Stimulated activated naive CD4-positive, alpha-beta T cell treated with Interleukin-2 at 50 U/mL for 16 hours (primary cell): ENCODE measurements around the gene CEACAM6.
A peak's percentile ranks its signal among the peaks of the same experiment; 100 is the strongest.
"Not testable (repeated sequence)": the region's sequence is repeated elsewhere in the genome, so short reads cannot be mapped to it uniquely, and the experiment has no call there.

Experiments used
- DNase-seq: peaks from one replicate; lab custom pipeline; 2025; lab: John Stamatoyannopoulos, UW

The CEACAM6 gene

GRCh38 chr19:41755328-41755913 lies at the start of gene CEACAM6:
CEACAM6 (plus strand) TSS chr19:41755530; CDS start chr19:41755639, 109 bp downstream.
- no peak for DNase-seq

- peak; percentile 76 for DNase-seq
Observed at GRCh38 chr19:41706741-41707501, 48.4 kb upstream of the CEACAM6 start.

GRCh38 chr19:41707502-41707812 lies 47.9 kb upstream of the CEACAM6 start:
- DNase-seq: no peak

DNA sequence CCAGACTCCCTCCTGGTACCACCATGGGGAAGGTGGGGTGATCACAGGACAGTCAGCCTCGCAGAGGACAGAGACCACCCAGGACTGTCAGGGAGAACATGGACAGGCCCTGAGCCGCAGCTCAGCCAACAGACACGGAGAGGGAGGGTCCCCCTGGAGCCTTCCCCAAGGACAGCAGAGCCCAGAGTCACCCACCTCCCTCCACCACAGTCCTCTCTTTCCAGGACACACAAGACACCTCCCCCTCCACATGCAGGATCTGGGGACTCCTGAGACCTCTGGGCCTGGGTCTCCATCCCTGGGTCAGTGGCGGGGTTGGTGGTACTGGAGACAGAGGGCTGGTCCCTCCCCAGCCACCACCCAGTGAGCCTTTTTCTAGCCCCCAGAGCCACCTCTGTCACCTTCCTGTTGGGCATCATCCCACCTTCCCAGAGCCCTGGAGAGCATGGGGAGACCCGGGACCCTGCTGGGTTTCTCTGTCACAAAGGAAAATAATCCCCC lies 47.4 kb upstream of the CEACAM6 start:
- DNase-seq: no peak

GRCh38 chr19:41708481-41708880 lies 46.8 kb upstream of the CEACAM6 start, which contains the start of gene CEACAM5:
CEACAM5 (plus strand) TSS chr19:41708626; CDS start chr19:41708732, 106 bp downstream.
- no peak for DNase-seq

DNA sequence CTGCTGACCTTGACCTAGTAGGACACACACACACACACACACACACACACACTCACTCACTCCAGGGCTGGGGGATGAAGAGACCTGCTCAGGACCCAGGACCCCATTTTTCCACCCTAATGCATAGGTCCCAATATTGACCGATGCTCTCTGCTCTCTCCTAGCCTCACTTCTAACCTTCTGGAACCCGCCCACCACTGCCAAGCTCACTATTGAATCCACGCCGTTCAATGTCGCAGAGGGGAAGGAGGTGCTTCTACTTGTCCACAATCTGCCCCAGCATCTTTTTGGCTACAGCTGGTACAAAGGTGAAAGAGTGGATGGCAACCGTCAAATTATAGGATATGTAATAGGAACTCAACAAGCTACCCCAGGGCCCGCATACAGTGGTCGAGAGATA lies 45.8 kb upstream of the CEACAM6 start:
- not testable (repeated sequence) for DNase-seq

- DNase-seq: no peak
Observed at GRCh38 chr19:41709951-41710645, 45.2 kb upstream of the CEACAM6 start.

GRCh38 chr19:41711376-41712261 lies 43.7 kb upstream of the CEACAM6 start:
- no peak for DNase-seq

- DNase-seq: no peak
Observed at GRCh38 chr19:41714598-41714997, 40.7 kb upstream of the CEACAM6 start.

- no peak for DNase-seq
Observed at GRCh38 chr19:41718761-41719160, 36.6 kb upstream of the CEACAM6 start.

GRCh38 chr19:41720103-41720502 lies 35.2 kb upstream of the CEACAM6 start:
- no peak for DNase-seq

DNA sequence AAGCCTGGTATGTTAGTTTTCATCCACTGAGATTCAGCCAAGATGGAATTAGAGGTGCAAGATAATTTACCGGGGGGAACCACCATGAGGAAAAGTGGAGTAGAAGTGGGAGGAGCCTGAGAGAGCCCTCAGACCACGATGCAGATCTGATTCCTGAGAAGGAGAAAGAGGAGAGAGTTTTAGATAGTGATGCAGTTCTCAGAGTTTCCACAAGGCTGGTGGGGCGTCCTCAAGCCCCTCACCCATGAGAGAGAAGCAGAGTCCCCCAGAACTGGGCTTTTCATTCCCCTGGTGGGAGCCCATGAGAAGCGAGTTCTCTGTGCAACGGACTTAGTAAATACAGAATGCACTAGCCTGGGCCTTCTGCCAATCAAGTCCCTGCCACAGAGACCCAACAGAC lies 28.8 kb upstream of the CEACAM6 start:
- no peak for DNase-seq

DNA sequence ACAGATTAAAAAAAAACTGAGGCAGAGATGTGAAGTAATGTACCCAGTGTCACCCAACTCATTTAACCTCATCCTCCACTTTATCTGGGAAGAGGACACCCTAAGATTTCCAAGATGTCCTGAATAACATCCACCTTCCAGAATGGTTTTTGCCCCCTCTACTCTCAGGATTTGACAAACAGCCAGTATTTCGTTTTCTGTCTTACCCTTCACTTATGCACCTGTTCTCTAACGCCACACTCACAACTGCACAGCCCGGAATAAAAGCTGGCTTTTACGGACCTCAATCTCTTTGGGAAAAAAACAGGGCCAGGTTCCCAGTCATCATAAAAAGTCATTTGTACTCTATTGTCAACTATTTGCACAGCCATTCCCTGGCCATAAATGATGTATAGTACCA lies 21.2 kb upstream of the CEACAM6 start:
- no peak for DNase-seq

DNA sequence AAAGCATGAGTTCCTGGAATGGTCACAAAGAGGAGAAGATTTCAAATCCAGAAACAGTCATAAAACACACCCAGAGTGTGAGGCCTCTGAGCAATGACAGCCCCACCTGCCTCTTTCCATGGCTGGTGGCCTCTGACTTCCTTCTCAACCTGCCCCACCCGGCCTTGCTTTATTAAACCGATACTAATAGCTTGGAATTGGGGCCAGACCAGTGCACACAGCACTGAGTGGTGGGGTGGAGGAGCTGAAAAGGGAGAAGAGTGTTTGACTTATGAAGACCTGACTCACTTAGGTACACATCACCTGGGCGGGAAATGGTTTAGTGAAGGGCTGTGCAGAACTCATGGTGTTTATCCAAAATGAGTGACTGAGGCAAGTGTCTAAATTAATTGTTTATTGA lies 20.7 kb upstream of the CEACAM6 start:
- no peak for DNase-seq

- DNase-seq: no peak
Observed at GRCh38 chr19:41735071-41735600, 20.2 kb upstream of the CEACAM6 start.

DNA sequence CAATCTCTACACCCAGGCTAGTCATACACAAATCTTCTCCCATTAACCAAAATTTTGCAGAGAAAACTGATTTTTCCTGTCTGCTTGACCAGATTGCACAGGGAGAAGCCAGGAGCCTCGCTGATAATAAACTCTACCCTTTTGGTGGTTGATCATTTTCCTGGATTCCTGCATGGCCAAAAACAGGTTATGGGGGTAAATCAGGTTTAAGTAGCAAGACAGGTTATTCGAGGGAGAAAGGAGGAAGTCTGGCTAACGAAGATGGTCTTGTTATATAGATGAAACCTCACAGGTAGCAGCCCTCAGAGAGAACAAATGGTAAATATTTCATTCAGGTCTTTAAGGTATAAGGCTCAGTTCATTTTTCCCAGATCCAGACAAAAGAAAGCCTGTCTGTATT lies 16.0 kb upstream of the CEACAM6 start:
- DNase-seq: no peak

GRCh38 chr19:41740415-41741243 lies 14.7 kb upstream of the CEACAM6 start:
- no peak for DNase-seq

GRCh38 chr19:41741244-41741554 lies 14.1 kb upstream of the CEACAM6 start:
- DNase-seq: no peak

- DNase-seq: no peak
Observed at GRCh38 chr19:41744850-41745249, 10.5 kb upstream of the CEACAM6 start.

GRCh38 chr19:41745756-41746155 lies 9.6 kb upstream of the CEACAM6 start:
- no peak for DNase-seq
